ENCODE results near the gene ARHGEF11.

The ARHGEF11 gene

GRCh38 chr1:157089789-157090188 lies 44.2 kb upstream of the ARHGEF11 start:
- 84% methylated on average over 7 of the region's 9 CpGs for WGBS
- Histone ChIP-seq H2BK12ac (ENCODE audit: low read length in 2 of 2) (no peak overlapping the region), H3K36me3 (ENCODE audit: control insufficient read depth in 1 of 2, insufficient read depth in 2 of 2, low read depth in 1 of 2, low read length in 2 of 2) (no peaks in the 10 kb centered on the region), H3K4me2 (ENCODE audit: low read length, poor library complexity, severe bottlenecking) (no peak overlapping the region), H3K4ac (ENCODE audit: low read depth in 1 of 2, low read length in 2 of 2) (no peak overlapping the region), H3K9ac (ENCODE audit: low read length) (no peak overlapping the region), H2BK15ac (ENCODE audit: low read depth, poor library complexity, severe bottlenecking) (no peak overlapping the region), H3K79me1 (replicated peaks; ENCODE audit: low read length, poor library complexity, severe bottlenecking) (no peaks in the 10 kb centered on the region), H2BK120ac (ENCODE audit: low read depth, low read length) (no peak overlapping the region), H3K27ac (ENCODE audit: low read length, poor library complexity, severe bottlenecking) (no peak overlapping the region), H3K14ac (ENCODE audit: low read length in 2 of 2) (no peak overlapping the region), H3K18ac (ENCODE audit: low read depth in 1 of 2, low read length in 2 of 2) (no peak overlapping the region), H2AFZ (ENCODE audit: low read depth, low read length) (no peak overlapping the region), H3K9me3 (ENCODE audit: control insufficient read depth, low read length) (no peaks in the 10 kb centered on the region), H2AK5ac (ENCODE audit: low read length, severe bottlenecking) (no peak overlapping the region), H4K8ac (ENCODE audit: low read length) (no peak overlapping the region), H3K4me1 (ENCODE audit: control insufficient read depth, insufficient read depth, low read depth, low read length) (peaks cover 2% of the 10 kb centered on the region), H3K27me3 (ENCODE audit: control insufficient read depth in 1 of 2, insufficient read depth in 1 of 2, low read length in 2 of 2) (peaks cover 4% of the 10 kb centered on the region in 2 experiments), H2BK5ac (ENCODE audit: low read depth, low read length, poor library complexity, severe bottlenecking) (no peak overlapping the region), H3K4me3 (ENCODE audit: insufficient read depth in 1 of 2, low read depth in 1 of 2, low read length in 2 of 2) (no peak overlapping the region), H3K23ac (ENCODE audit: low read length in 2 of 2) (no peak overlapping the region), H4K91ac (ENCODE audit: low read length) (peak overlapping the region; percentile 44)
- DNase-seq, result no peak

- H2BK120ac ChIP-seq (ENCODE audit: low read depth, low read length), result no peak overlapping the region
- H2BK12ac ChIP-seq (ENCODE audit: low read length in 2 of 2), result no peak overlapping the region
- H3K4me1 ChIP-seq (ENCODE audit: control insufficient read depth, insufficient read depth, low read depth, low read length), result peaks cover 2% of the 10 kb centered on the region
- no peaks in the 10 kb centered on the region for H3K79me1 ChIP-seq (replicated peaks; ENCODE audit: low read length, poor library complexity, severe bottlenecking)
- no peak overlapping the region for H3K4me2 ChIP-seq (ENCODE audit: low read length, poor library complexity, severe bottlenecking)
- H3K27me3 ChIP-seq (ENCODE audit: control insufficient read depth in 1 of 2, insufficient read depth in 1 of 2, low read length in 2 of 2), result peaks cover 4 to 5% of the 10 kb centered on the region in 2 experiments
- no peak overlapping the region for H4K8ac ChIP-seq (ENCODE audit: low read length)
- H4K91ac ChIP-seq (ENCODE audit: low read length), result no peak overlapping the region
- no peak overlapping the region for H3K18ac ChIP-seq (ENCODE audit: low read depth in 1 of 2, low read length in 2 of 2)
- H3K4ac ChIP-seq (ENCODE audit: low read depth in 1 of 2, low read length in 2 of 2), result no peak overlapping the region
- no peak overlapping the region for H3K14ac ChIP-seq (ENCODE audit: low read length in 2 of 2)
- no peaks in the 10 kb centered on the region for H3K36me3 ChIP-seq (ENCODE audit: control insufficient read depth in 1 of 2, insufficient read depth in 2 of 2, low read depth in 1 of 2, low read length in 2 of 2)
- no peak overlapping the region for H3K4me3 ChIP-seq (ENCODE audit: insufficient read depth in 1 of 2, low read depth in 1 of 2, low read length in 2 of 2)
- H3K9ac ChIP-seq (ENCODE audit: low read length), result no peak overlapping the region
- H2BK15ac ChIP-seq (ENCODE audit: low read depth, poor library complexity, severe bottlenecking), result no peak overlapping the region
- H2AK5ac ChIP-seq (ENCODE audit: low read length, severe bottlenecking), result no peak overlapping the region
- no peak overlapping the region for H2BK5ac ChIP-seq (ENCODE audit: low read depth, low read length, poor library complexity, severe bottlenecking)
- no peak overlapping the region for H3K27ac ChIP-seq (ENCODE audit: low read length, poor library complexity, severe bottlenecking)
- no peak overlapping the region for H2AFZ ChIP-seq (ENCODE audit: low read depth, low read length)
- no peaks in the 10 kb centered on the region for H3K9me3 ChIP-seq (ENCODE audit: control insufficient read depth, low read length)
- H3K23ac ChIP-seq (ENCODE audit: low read length in 2 of 2), result no peak overlapping the region
- no peak for DNase-seq
These were observed 43.1 kb upstream of the ARHGEF11 start for GRCh38 chr1:157088607-157089006.

- DNase-seq, result no peak
- no peak overlapping the region for H3K4me2 ChIP-seq (ENCODE audit: low read length, poor library complexity, severe bottlenecking)
- no peak overlapping the region for H2BK120ac ChIP-seq (ENCODE audit: low read depth, low read length)
- H3K23ac ChIP-seq (ENCODE audit: low read length in 2 of 2), result no peak overlapping the region
- no peaks in the 10 kb centered on the region for H3K36me3 ChIP-seq (ENCODE audit: control insufficient read depth in 1 of 2, insufficient read depth in 2 of 2, low read depth in 1 of 2, low read length in 2 of 2)
- H4K91ac ChIP-seq (ENCODE audit: low read length), result no peak overlapping the region
- H4K8ac ChIP-seq (ENCODE audit: low read length), result no peak overlapping the region
- H2AFZ ChIP-seq (ENCODE audit: low read depth, low read length), result no peak overlapping the region
- no peaks in the 10 kb centered on the region for H3K9me3 ChIP-seq (ENCODE audit: control insufficient read depth, low read length)
- H3K27ac ChIP-seq (ENCODE audit: low read length, poor library complexity, severe bottlenecking), result no peak overlapping the region
- H3K18ac ChIP-seq (ENCODE audit: low read depth in 1 of 2, low read length in 2 of 2), result no peak overlapping the region
- no peak overlapping the region for H3K14ac ChIP-seq (ENCODE audit: low read length in 2 of 2)
- 90% methylated on average over 5 of the region's 5 CpGs for WGBS
- peaks cover 9 to 14% of the 10 kb centered on the region in 2 experiments for H3K27me3 ChIP-seq (ENCODE audit: control insufficient read depth in 1 of 2, insufficient read depth in 1 of 2, low read length in 2 of 2)
- H2AK5ac ChIP-seq (ENCODE audit: low read length, severe bottlenecking), result no peak overlapping the region
- H3K4me1 ChIP-seq (ENCODE audit: control insufficient read depth, insufficient read depth, low read depth, low read length), result peaks cover 2% of the 10 kb centered on the region
- no peak overlapping the region for H2BK5ac ChIP-seq (ENCODE audit: low read depth, low read length, poor library complexity, severe bottlenecking)
- H3K79me1 ChIP-seq (replicated peaks; ENCODE audit: low read length, poor library complexity, severe bottlenecking), result no peaks in the 10 kb centered on the region
- no peak overlapping the region for H2BK12ac ChIP-seq (ENCODE audit: low read length in 2 of 2)
- H3K4ac ChIP-seq (ENCODE audit: low read depth in 1 of 2, low read length in 2 of 2), result no peak overlapping the region
- H3K4me3 ChIP-seq (ENCODE audit: insufficient read depth in 1 of 2, low read depth in 1 of 2, low read length in 2 of 2), result no peak overlapping the region
- no peak overlapping the region for H3K9ac ChIP-seq (ENCODE audit: low read length)
- H2BK15ac ChIP-seq (ENCODE audit: low read depth, poor library complexity, severe bottlenecking), result no peak overlapping the region
These were observed 41.5 kb upstream of the ARHGEF11 start for GRCh38 chr1:157087030-157087429.

DNA sequence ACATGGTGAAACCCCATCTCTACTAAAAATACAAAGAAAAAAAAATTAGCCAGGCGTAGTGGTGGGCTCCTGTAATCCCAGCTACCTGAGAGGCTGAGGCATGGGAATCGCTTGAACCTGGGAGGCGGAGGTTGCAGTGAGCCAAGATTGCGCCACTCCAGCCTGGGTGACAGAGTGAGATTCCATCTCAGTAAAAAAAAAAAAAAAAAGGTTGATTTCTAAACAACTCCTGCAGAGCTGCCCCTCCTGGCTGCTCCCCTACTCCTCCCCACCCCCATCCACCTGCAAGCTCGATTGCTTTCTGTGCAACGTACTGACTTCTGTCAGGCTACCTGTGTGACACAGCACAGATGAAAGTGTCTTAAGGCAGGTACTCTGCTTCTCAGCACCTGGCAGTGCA lies 40.8 kb upstream of the ARHGEF11 start:
- Histone ChIP-seq H3K4me1 (ENCODE audit: control insufficient read depth, insufficient read depth, low read depth, low read length) (peaks cover 2% of the 10 kb centered on the region), H2BK15ac (ENCODE audit: low read depth, poor library complexity, severe bottlenecking) (no peak overlapping the region), H2BK12ac (ENCODE audit: low read length in 2 of 2) (no peak overlapping the region), H3K4me3 (ENCODE audit: insufficient read depth in 1 of 2, low read depth in 1 of 2, low read length in 2 of 2) (no peak overlapping the region), H3K9ac (ENCODE audit: low read length) (no peak overlapping the region), H4K91ac (ENCODE audit: low read length) (no peak overlapping the region), H2BK120ac (ENCODE audit: low read depth, low read length) (no peak overlapping the region), H3K27me3 (ENCODE audit: control insufficient read depth in 1 of 2, insufficient read depth in 1 of 2, low read length in 2 of 2) (peaks cover 9 to 14% of the 10 kb centered on the region in 2 experiments), H2BK5ac (ENCODE audit: low read depth, low read length, poor library complexity, severe bottlenecking) (no peak overlapping the region), H3K36me3 (ENCODE audit: control insufficient read depth in 1 of 2, insufficient read depth in 2 of 2, low read depth in 1 of 2, low read length in 2 of 2) (no peaks in the 10 kb centered on the region), H3K79me1 (replicated peaks; ENCODE audit: low read length, poor library complexity, severe bottlenecking) (no peaks in the 10 kb centered on the region), H3K18ac (ENCODE audit: low read depth in 1 of 2, low read length in 2 of 2) (no peak overlapping the region), H4K8ac (ENCODE audit: low read length) (no peak overlapping the region), H3K27ac (ENCODE audit: low read length, poor library complexity, severe bottlenecking) (no peak overlapping the region), H3K9me3 (ENCODE audit: control insufficient read depth, low read length) (no peaks in the 10 kb centered on the region), H3K14ac (ENCODE audit: low read length in 2 of 2) (no peak overlapping the region), H3K4me2 (ENCODE audit: low read length, poor library complexity, severe bottlenecking) (no peak overlapping the region), H2AK5ac (ENCODE audit: low read length, severe bottlenecking) (no peak overlapping the region), H3K23ac (ENCODE audit: low read length in 2 of 2) (no peak overlapping the region), H2AFZ (ENCODE audit: low read depth, low read length) (no peak overlapping the region), H3K4ac (ENCODE audit: low read depth in 1 of 2, low read length in 2 of 2) (no peak overlapping the region)
- 80% methylated on average over 6 of the region's 6 CpGs for WGBS
- DNase-seq, result no peak
